ENCODE data around the gene TMCC1. TPM values are rescaled to one million over a fixed set of nuclear protein-coding genes. Genes with fewer than 3 reads are reported as not detected.

The TMCC1 gene
- total RNA-seq, 2 donors from 2014 or later, result 10.1 to 13.2 TPM

DNA sequence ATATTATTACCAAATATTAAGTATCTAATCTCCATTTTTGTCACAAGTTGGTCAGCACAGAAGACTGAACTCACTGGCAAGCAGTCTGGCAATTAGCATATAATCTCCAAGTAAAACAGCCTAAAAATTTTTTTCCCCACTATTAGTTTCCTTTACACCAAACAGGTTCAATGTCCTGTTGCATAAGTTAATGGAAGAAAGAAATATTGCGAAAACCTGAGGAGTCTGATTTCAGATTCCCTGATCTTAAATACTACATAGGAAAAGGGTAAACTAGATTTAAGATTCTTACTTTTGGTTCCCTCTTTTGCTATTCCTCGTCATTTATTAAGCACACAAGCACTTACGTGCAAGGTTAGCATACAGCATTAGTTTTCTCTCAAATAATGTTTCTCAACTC lies 153.9 kb downstream of the TMCC1 start:
- 88 to 98% methylated on average over 3 of the region's 3 CpGs for WGBS, 2 donors
- Histone ChIP-seq H3K36me3 (replicated peaks in 1 of 2; ENCODE audit: insufficient read depth in 1 of 2, low read depth in 2 of 2) (no peaks in the 10 kb centered on the region), H3K27ac (no peak overlapping the region), H3K9me3 (no peaks in the 10 kb centered on the region), H3K27me3 (no peaks in the 10 kb centered on the region), H3K4me3 (no peak overlapping the region), H3K4me1 (no peaks in the 10 kb centered on the region)
- TF ChIP-seq CTCF (IDR thresholded peaks at IDR 0.05) (no peak), POLR2A (IDR thresholded peaks at IDR 0.05) (no peak)
- ATAC-seq (no peak), DNase-seq (no peak)
- intact Hi-C loops (cut with DNase I), result no loop called here

GRCh38 chr3:129738172-129738571 lies 155.3 kb downstream of the TMCC1 start:
- 84 to 91% methylated on average over 5 of the region's 5 CpGs for WGBS, 2 donors
- no peak overlapping the region for H3K27ac ChIP-seq
- H3K36me3 ChIP-seq (replicated peaks in 1 of 2; ENCODE audit: insufficient read depth in 1 of 2, low read depth in 2 of 2), result no peaks in the 10 kb centered on the region
- no peaks in the 10 kb centered on the region for H3K4me1 ChIP-seq
- no peak overlapping the region for H3K4me3 ChIP-seq
- TF ChIP-seq POLR2A (IDR thresholded peaks at IDR 0.05) (no peak), CTCF (IDR thresholded peaks at IDR 0.05) (no peak)
- no peaks in the 10 kb centered on the region for H3K9me3 ChIP-seq
- DNase-seq (no peak), ATAC-seq (no peak)
- H3K27me3 ChIP-seq, result no peaks in the 10 kb centered on the region
- intact Hi-C loops (cut with DNase I), result no loop called here

GRCh38 chr3:129736070-129736469 lies 157.4 kb downstream of the TMCC1 start:
- no peaks in the 10 kb centered on the region for H3K27me3 ChIP-seq
- ATAC-seq, result no peak
- no peak overlapping the region for H3K27ac ChIP-seq
- H3K4me1 ChIP-seq, result no peaks in the 10 kb centered on the region
- H3K36me3 ChIP-seq (replicated peaks in 1 of 2; ENCODE audit: insufficient read depth in 1 of 2, low read depth in 2 of 2), result no peaks in the 10 kb centered on the region
- TF ChIP-seq POLR2A (IDR thresholded peaks at IDR 0.05), result no peak
- no peak for TF ChIP-seq CTCF (IDR thresholded peaks at IDR 0.05)
- intact Hi-C loops (cut with DNase I), result no loop called here
- no peak overlapping the region for H3K4me3 ChIP-seq
- 96 to 97% methylated on average over 2 of the region's 2 CpGs for WGBS, 2 donors
- H3K9me3 ChIP-seq, result no peaks in the 10 kb centered on the region
- DNase-seq, result no peak

GRCh38 chr3:129735638-129736037 lies 157.9 kb downstream of the TMCC1 start:
- Histone ChIP-seq H3K27me3 (no peaks in the 10 kb centered on the region), H3K27ac (no peak overlapping the region), H3K4me1 (no peaks in the 10 kb centered on the region), H3K9me3 (no peaks in the 10 kb centered on the region), H3K4me3 (no peak overlapping the region), H3K36me3 (replicated peaks in 1 of 2; ENCODE audit: insufficient read depth in 1 of 2, low read depth in 2 of 2) (no peaks in the 10 kb centered on the region)
- no peak for DNase-seq
- 70 to 79% methylated on average over 4 of the region's 4 CpGs for whole genome bisulfite sequencing, 2 donors
- intact Hi-C loops (cut with DNase I), result no loop called here
- TF ChIP-seq CTCF (IDR thresholded peaks at IDR 0.05), result no peak
- TF ChIP-seq POLR2A (IDR thresholded peaks at IDR 0.05), result no peak
- no peak for ATAC-seq

- no peaks in the 10 kb centered on the region for H3K27me3 ChIP-seq
- no peaks in the 10 kb centered on the region for H3K9me3 ChIP-seq
- no peak for DNase-seq
- H3K27ac ChIP-seq, result no peak overlapping the region
- no peak overlapping the region for H3K4me3 ChIP-seq
- TF ChIP-seq CTCF (IDR thresholded peaks at IDR 0.05), result no peak
- TF ChIP-seq POLR2A (IDR thresholded peaks at IDR 0.05), result no peak
- WGBS, 2 donors, result 95 to 98% methylated on average over 2 of the region's 2 CpGs
- no peaks in the 10 kb centered on the region for H3K4me1 ChIP-seq
- ATAC-seq, result no peak
- intact Hi-C loops (cut with DNase I), result no loop called here
- H3K36me3 ChIP-seq (replicated peaks in 1 of 2; ENCODE audit: insufficient read depth in 1 of 2, low read depth in 2 of 2), result no peaks in the 10 kb centered on the region
Measured at GRCh38 chr3:129734449-129734848, 159.1 kb downstream of the TMCC1 start.
